Stomach (tissue), 4 donors: ENCODE measurements around the gene PRELID3B.

Experiments
- CTCF ChIP-seq, 7 experiments: fragments of 450-650 bp in 4 of 7; fragments of 200-600 bp in 3 of 7; sonication (generic) in 3 of 7; IDR thresholded peaks; one replicate each; pipeline ENCODE4 v1.5.1; 2016 to 2019; ENCODE audit warnings: antibody characterized with exemption in 7 of 7, control low read depth in 2 of 7, mild to moderate bottlenecking in 1 of 7
- EP300 ChIP-seq: sonication (generic); formaldehyde crosslinking; IDR thresholded peaks from one replicate; pipeline ENCODE4 v1.6.1; 2017; ENCODE audit warnings: antibody characterized with exemption
- POLR2A ChIP-seq, 4 donors: fragments of 450-650 bp; IDR thresholded peaks; one replicate each; pipeline ENCODE4 v1.6.1; 2016; ENCODE audit warnings: antibody characterized with exemption in 4 of 4, control low read depth in 2 of 4, mild to moderate bottlenecking in 1 of 4, moderate library complexity in 1 of 4

- no peak for TF ChIP-seq EP300
- no peak for TF ChIP-seq CTCF (IDR thresholded peaks at IDR 0.05)
- TF ChIP-seq POLR2A (IDR thresholded peaks at IDR 0.05): no peak
These were observed 7.9 kb upstream of the PRELID3B start for GRCh38 chr20:59050437-59050836.
